Neutrophil (primary cell): ENCODE data around the gene ZNF326.

Experiments used
- H3K27ac ChIP-seq: fragments of 200-600 bp; sonication (generic); 2 replicates; pipeline ENCODE4 v1.5.1; 2016; ENCODE audit warnings: mild to moderate bottlenecking, moderate library complexity
- H3K27me3 ChIP-seq: fragments of 200-600 bp; sonication (generic); 2 replicates; pipeline ENCODE4 v1.6.0; 2016; ENCODE audit warnings: mild to moderate bottlenecking
- H3K36me3 ChIP-seq: fragments of 200-600 bp; sonication (generic); 2 replicates; pipeline ENCODE4 v1.5.1; 2017
- H3K4me1 ChIP-seq, 2 experiments: fragments of 200-600 bp in 1 of 2; sonication (generic) in 1 of 2; 1 replicate in 1 of 2; 2 replicates in 1 of 2; pipeline versions ENCODE4 v1.5.1 to v1.6.1; 2013 to 2016; ENCODE audit warnings: low read depth in 1 of 2, low read length in 1 of 2, mild to moderate bottlenecking in 1 of 2, moderate library complexity in 1 of 2; ENCODE audit not compliant: control insufficient read depth in 1 of 2, insufficient read depth in 1 of 2
- H3K4me3 ChIP-seq, 2 experiments: fragments of 200-600 bp in 1 of 2; sonication (generic) in 1 of 2; 1 replicate in 1 of 2; 2 replicates in 1 of 2; pipeline ENCODE4 v1.5.1; 2013 to 2016; ENCODE audit warnings: low read depth in 1 of 2, low read length in 1 of 2, mild to moderate bottlenecking in 1 of 2, moderate library complexity in 1 of 2
- H3K9me3 ChIP-seq: fragments of 200-600 bp; sonication (generic); 2 replicates; pipeline ENCODE4 v1.5.1; 2016
- TF ChIP-seq, protein P1 (sequence below): fragments of 200-600 bp; sonication (generic); IDR thresholded peaks from 2 replicates; pipeline ENCODE4 v1.5.1; 2016; ENCODE audit warnings: antibody characterized with exemption

ZNF326 gene

DNA sequence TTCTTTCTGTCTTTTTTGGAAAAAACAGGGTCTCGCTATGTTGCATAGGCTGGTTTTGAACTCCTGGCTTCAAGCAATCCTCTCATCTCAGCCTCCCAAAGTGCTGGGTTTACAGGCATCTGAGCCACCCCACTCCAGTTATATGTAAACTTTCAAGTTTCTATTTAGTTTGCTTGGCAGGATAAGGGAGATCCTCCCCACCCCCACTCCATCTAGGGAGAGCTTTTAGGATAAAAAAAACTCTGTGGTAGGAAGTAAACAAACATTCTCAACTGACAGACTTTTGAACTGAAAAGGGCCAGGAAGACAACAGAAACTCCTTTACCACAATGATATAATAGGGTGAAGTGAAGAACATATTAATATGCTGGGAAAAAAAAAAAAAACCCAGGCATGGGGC, 41.0 kb upstream of the ZNF326 start:
- no peaks in the 10 kb centered on the region for H3K27me3 ChIP-seq
- no peak overlapping the region for H3K27ac ChIP-seq

DNA sequence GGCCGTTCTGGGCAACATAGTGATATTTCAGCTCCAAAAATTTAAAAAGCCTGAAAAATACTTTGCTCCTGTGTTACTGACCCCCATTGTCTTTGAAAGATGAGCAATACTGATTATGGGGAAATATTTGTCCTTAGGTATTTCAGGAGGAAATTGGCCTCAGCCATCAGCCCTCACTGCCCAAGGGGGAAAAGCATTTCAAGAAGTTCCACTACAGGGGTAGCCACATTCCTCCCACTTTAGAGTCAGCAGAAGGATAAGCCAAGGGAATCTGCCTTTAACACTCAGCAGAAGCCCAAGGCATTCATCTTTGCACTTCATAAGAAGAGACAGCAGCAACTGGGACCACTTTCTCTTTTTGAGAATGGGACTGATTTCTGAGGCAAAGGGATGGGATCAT, 40.5 kb upstream of the ZNF326 start:
- Histone ChIP-seq H3K27me3 (no peaks in the 10 kb centered on the region), H3K9me3 (no peaks in the 10 kb centered on the region), H3K4me3 (no peak overlapping the region), H3K27ac (no peak overlapping the region), H3K36me3 (no peaks in the 10 kb centered on the region), H3K4me1 (no peaks in the 10 kb centered on the region)
- TF ChIP-seq, protein P1, sequence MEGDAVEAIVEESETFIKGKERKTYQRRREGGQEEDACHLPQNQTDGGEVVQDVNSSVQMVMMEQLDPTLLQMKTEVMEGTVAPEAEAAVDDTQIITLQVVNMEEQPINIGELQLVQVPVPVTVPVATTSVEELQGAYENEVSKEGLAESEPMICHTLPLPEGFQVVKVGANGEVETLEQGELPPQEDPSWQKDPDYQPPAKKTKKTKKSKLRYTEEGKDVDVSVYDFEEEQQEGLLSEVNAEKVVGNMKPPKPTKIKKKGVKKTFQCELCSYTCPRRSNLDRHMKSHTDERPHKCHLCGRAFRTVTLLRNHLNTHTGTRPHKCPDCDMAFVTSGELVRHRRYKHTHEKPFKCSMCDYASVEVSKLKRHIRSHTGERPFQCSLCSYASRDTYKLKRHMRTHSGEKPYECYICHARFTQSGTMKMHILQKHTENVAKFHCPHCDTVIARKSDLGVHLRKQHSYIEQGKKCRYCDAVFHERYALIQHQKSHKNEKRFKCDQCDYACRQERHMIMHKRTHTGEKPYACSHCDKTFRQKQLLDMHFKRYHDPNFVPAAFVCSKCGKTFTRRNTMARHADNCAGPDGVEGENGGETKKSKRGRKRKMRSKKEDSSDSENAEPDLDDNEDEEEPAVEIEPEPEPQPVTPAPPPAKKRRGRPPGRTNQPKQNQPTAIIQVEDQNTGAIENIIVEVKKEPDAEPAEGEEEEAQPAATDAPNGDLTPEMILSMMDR: no peak

More for the DNA sequence above, 41.0 kb upstream of the ZNF326 start:
- no peaks in the 10 kb centered on the region for H3K9me3 ChIP-seq
- no peaks in the 10 kb centered on the region for H3K36me3 ChIP-seq
- TF ChIP-seq, protein P1: no peak
- H3K4me3 ChIP-seq: no peak overlapping the region
- no peaks in the 10 kb centered on the region for H3K4me1 ChIP-seq

DNA sequence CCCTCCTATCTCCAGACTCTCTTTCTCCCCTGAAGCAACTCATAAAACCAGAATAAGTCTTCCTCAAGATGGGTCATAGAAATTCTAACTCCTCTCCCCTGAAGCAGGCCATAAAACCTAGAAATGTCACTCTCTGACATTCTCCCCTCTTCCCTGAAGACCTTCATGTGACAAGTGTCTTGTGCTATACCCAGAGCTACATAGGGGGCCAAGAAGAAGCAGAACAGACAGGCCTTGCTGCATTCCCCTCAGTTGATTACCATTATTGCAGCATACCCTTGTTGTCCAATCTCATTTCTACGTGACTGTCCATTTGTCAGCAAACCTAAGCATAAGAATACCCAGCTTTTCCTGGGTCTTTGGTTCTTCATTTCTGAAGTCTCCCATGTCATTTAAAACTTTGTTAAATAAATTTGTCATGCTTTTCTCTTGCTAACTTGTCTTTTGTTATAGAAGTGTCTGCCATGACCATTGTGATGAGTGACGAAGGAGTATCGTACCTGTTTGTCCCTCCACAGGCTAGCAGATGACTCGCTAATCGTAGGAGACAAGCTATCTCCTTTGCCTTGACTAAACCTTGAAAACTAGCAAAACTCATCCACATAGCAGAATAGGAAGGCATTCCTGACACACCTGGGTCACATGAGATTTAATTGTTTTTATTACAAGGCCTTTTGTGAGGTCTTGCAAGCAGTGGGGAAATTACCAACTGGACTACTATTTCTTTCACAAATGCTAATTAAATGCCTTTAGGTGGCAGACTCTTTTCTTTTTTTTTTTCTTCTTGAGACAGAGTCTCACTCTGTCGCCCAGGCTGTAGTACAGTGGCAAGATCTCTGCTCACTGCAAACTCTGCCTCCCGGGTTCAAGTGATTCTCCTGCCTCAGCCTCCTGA, 39.4 kb upstream of the ZNF326 start:
- Histone ChIP-seq H3K27ac (no peak overlapping the region), H3K36me3 (no peaks in the 10 kb centered on the region), H3K27me3 (no peaks in the 10 kb centered on the region), H3K4me3 (no peak overlapping the region), H3K9me3 (no peaks in the 10 kb centered on the region), H3K4me1 (no peaks in the 10 kb centered on the region)
- TF ChIP-seq, protein P1: no peak

DNA sequence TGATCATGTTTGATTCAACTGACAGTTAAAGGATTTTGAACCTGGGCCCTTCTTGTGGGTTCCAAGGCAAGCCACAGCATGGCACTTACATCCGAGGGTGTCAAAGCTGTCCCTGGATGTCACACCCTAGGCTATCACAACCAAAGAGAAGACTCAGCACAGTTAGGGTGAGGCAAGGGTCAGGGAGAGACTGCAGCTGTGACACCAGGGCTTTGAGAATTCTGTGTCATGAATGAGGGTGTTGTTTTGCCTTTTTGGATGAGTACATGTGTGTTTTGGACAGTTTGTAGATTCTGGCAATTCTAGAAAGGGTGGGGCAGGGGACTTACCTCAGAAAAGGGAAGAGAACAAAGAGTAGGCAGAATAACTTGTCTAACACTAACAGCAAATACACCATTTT, 37.8 kb upstream of the ZNF326 start:
- no peak overlapping the region for H3K27ac ChIP-seq
- TF ChIP-seq, protein P1: no peak

DNA sequence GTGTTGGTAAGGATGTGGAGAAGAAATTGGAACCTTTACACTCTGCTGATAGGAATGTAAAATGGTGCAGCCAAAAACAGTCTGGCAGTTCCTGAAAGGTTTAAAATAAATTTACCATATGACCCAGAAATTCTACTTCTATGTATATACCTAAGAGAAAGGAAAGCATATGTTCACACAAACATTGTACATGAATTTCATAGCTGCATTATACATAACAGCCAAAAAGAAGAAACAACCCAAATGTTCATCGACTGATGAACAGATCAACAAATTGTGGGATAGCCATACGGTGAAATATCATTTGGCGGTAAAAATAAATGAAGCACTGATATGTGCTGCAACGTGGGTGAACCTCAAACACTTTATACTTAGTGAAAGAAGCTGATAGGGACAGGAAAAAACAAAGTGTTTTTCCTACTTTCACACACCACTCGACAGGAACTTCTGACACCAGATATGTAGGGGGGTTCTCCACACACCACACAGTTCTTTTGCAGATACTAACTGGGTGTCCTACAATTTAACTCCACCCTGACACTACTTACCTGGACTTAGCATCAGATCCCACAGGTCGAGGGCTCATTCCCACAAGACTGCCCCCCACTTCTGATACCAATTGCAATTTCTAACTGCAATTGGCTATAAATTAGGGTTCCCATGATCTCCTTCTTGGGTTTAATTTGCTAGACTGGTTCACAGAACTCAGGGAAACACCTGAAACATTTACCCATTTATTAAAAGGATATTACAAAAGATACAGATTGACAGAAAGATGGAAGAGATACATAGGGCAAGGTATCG, 35.9 kb upstream of the ZNF326 start:
- TF ChIP-seq, protein P1: no peak
- Histone ChIP-seq H3K9me3 (no peaks in the 10 kb centered on the region), H3K36me3 (no peaks in the 10 kb centered on the region), H3K4me1 (no peaks in the 10 kb centered on the region), H3K4me3 (no peak overlapping the region), H3K27ac (no peak overlapping the region), H3K27me3 (no peaks in the 10 kb centered on the region)

More for the DNA sequence above, 37.8 kb upstream of the ZNF326 start:
- no peaks in the 10 kb centered on the region for H3K27me3 ChIP-seq
- H3K36me3 ChIP-seq: no peaks in the 10 kb centered on the region
- no peaks in the 10 kb centered on the region for H3K4me1 ChIP-seq
- no peaks in the 10 kb centered on the region for H3K9me3 ChIP-seq
- no peak overlapping the region for H3K4me3 ChIP-seq
